ENCODE data around the gene PSAP. TPM values are rescaled to one million over a fixed set of nuclear protein-coding genes. Genes with fewer than 3 reads are reported as not detected.

The PSAP gene
- total RNA-seq, 3 donors from 2014 or later = 96.4 to 125 (median 97.9) TPM

- Mint-ChIP-seq H3K4me3 (no peak overlapping the region), H3K4me1 (ENCODE audit: low read depth) (peaks cover 23% of the 10 kb centered on the region), H3K36me3 (ENCODE audit: insufficient read depth) (peaks cover 27% of the 10 kb centered on the region), H3K9me3 (no peaks in the 10 kb centered on the region), H3K27me3 (ENCODE audit: low read depth) (no peaks in the 10 kb centered on the region)
- ATAC-seq (no peak), DNase-seq (no peak)
Observed at GRCh38 chr10:71831646-71832552, 19.2 kb downstream of the PSAP start.

GRCh38 chr10:71830726-71831125, 20.3 kb downstream of the PSAP start:
- H3K4me1 Mint-ChIP-seq (ENCODE audit: low read depth) = peaks cover 12% of the 10 kb centered on the region
- ATAC-seq = no peak
- H3K36me3 Mint-ChIP-seq (ENCODE audit: insufficient read depth) = peaks cover 34% of the 10 kb centered on the region
- DNase-seq = no peak
- no peaks in the 10 kb centered on the region for H3K27me3 Mint-ChIP-seq (ENCODE audit: low read depth)
- H3K4me3 Mint-ChIP-seq = no peak overlapping the region
- no peaks in the 10 kb centered on the region for H3K9me3 Mint-ChIP-seq

GRCh38 chr10:71829896-71830295, 21.2 kb downstream of the PSAP start:
- H3K36me3 Mint-ChIP-seq (ENCODE audit: insufficient read depth) = peaks cover 37% of the 10 kb centered on the region
- H3K27me3 Mint-ChIP-seq (ENCODE audit: low read depth) = no peaks in the 10 kb centered on the region
- no peak for DNase-seq
- no peaks in the 10 kb centered on the region for H3K9me3 Mint-ChIP-seq
- peaks cover 11% of the 10 kb centered on the region for H3K4me1 Mint-ChIP-seq (ENCODE audit: low read depth)
- H3K4me3 Mint-ChIP-seq = no peak overlapping the region
- no peak for ATAC-seq

GRCh38 chr10:71829171-71829570, 21.9 kb downstream of the PSAP start:
- no peak for ATAC-seq
- Mint-ChIP-seq H3K9me3 (no peaks in the 10 kb centered on the region), H3K4me3 (no peak overlapping the region), H3K27me3 (ENCODE audit: low read depth) (no peaks in the 10 kb centered on the region), H3K36me3 (ENCODE audit: insufficient read depth) (peaks cover 36% of the 10 kb centered on the region), H3K4me1 (ENCODE audit: low read depth) (peaks cover 7% of the 10 kb centered on the region)
- no peak for DNase-seq

GRCh38 chr10:71828702-71829101, 22.3 kb downstream of the PSAP start:
- H3K4me3 Mint-ChIP-seq = no peak overlapping the region
- no peak for ATAC-seq
- H3K27me3 Mint-ChIP-seq (ENCODE audit: low read depth) = no peaks in the 10 kb centered on the region
- no peaks in the 10 kb centered on the region for H3K9me3 Mint-ChIP-seq
- no peak for DNase-seq
- H3K4me1 Mint-ChIP-seq (ENCODE audit: low read depth) = peaks cover 6% of the 10 kb centered on the region
- peaks cover 36% of the 10 kb centered on the region for H3K36me3 Mint-ChIP-seq (ENCODE audit: insufficient read depth)

- H3K9me3 Mint-ChIP-seq = no peaks in the 10 kb centered on the region
- no peak overlapping the region for H3K4me3 Mint-ChIP-seq
- H3K4me1 Mint-ChIP-seq (ENCODE audit: low read depth) = no peaks in the 10 kb centered on the region
- ATAC-seq (no peak), DNase-seq (no peak)
- H3K27me3 Mint-ChIP-seq (ENCODE audit: low read depth) = no peaks in the 10 kb centered on the region
- peaks cover 38% of the 10 kb centered on the region for H3K36me3 Mint-ChIP-seq (ENCODE audit: insufficient read depth)
Observed at GRCh38 chr10:71827852-71828251, 23.2 kb downstream of the PSAP start.

- Mint-ChIP-seq H3K36me3 (ENCODE audit: insufficient read depth) (peaks cover 43% of the 10 kb centered on the region), H3K4me1 (ENCODE audit: low read depth) (peaks cover 7% of the 10 kb centered on the region), H3K9me3 (no peaks in the 10 kb centered on the region), H3K27me3 (ENCODE audit: low read depth) (no peaks in the 10 kb centered on the region), H3K4me3 (no peak overlapping the region)
- no peak for ATAC-seq
- no peak for DNase-seq
Observed at GRCh38 chr10:71825217-71825616, 25.8 kb downstream of the PSAP start.

- DNase-seq (no peak), ATAC-seq (no peak)
- Mint-ChIP-seq H3K36me3 (ENCODE audit: insufficient read depth) (peaks cover 43% of the 10 kb centered on the region), H3K4me3 (no peak overlapping the region), H3K27me3 (ENCODE audit: low read depth) (no peaks in the 10 kb centered on the region), H3K9me3 (no peaks in the 10 kb centered on the region), H3K4me1 (ENCODE audit: low read depth) (peaks cover 7% of the 10 kb centered on the region)
Observed at GRCh38 chr10:71824333-71824732, 26.7 kb downstream of the PSAP start.

GRCh38 chr10:71823356-71823755, 27.7 kb downstream of the PSAP start:
- DNase-seq = no peak
- Mint-ChIP-seq H3K4me1 (ENCODE audit: low read depth) (peaks cover 7% of the 10 kb centered on the region), H3K9me3 (no peaks in the 10 kb centered on the region), H3K36me3 (ENCODE audit: insufficient read depth) (peaks cover 41% of the 10 kb centered on the region), H3K27me3 (ENCODE audit: low read depth) (no peaks in the 10 kb centered on the region), H3K4me3 (no peak overlapping the region)
- ATAC-seq = no peak

- peak; percentile 52 to 57 for ATAC-seq
- Mint-ChIP-seq H3K27me3 (ENCODE audit: low read depth) (no peaks in the 10 kb centered on the region), H3K4me1 (ENCODE audit: low read depth) (peaks cover 7% of the 10 kb centered on the region), H3K4me3 (no peak overlapping the region), H3K9me3 (no peaks in the 10 kb centered on the region), H3K36me3 (ENCODE audit: insufficient read depth) (peaks cover 43% of the 10 kb centered on the region)
- DNase-seq = no peak
Observed at GRCh38 chr10:71821909-71822763, 28.9 kb downstream of the PSAP start.

GRCh38 chr10:71820966-71821365, 30.1 kb downstream of the PSAP start:
- Mint-ChIP-seq H3K4me1 (ENCODE audit: low read depth) (peaks cover 7% of the 10 kb centered on the region), H3K36me3 (ENCODE audit: insufficient read depth) (peaks cover 42% of the 10 kb centered on the region), H3K4me3 (no peak overlapping the region), H3K9me3 (no peaks in the 10 kb centered on the region), H3K27me3 (ENCODE audit: low read depth) (no peaks in the 10 kb centered on the region)
- no peak for DNase-seq
- ATAC-seq = no peak

GRCh38 chr10:71819985-71820384, 31.1 kb downstream of the PSAP start:
- DNase-seq (no peak), ATAC-seq (no peak)
- no peak overlapping the region for H3K4me3 Mint-ChIP-seq
- no peaks in the 10 kb centered on the region for H3K27me3 Mint-ChIP-seq (ENCODE audit: low read depth)
- H3K4me1 Mint-ChIP-seq (ENCODE audit: low read depth) = peaks cover 7% of the 10 kb centered on the region
- H3K36me3 Mint-ChIP-seq (ENCODE audit: insufficient read depth) = peaks cover 42% of the 10 kb centered on the region
- H3K9me3 Mint-ChIP-seq = no peaks in the 10 kb centered on the region

- DNase-seq = no peak
- no peak overlapping the region for H3K4me3 Mint-ChIP-seq
- no peaks in the 10 kb centered on the region for H3K27me3 Mint-ChIP-seq (ENCODE audit: low read depth)
- H3K9me3 Mint-ChIP-seq = no peaks in the 10 kb centered on the region
- peaks cover 7% of the 10 kb centered on the region for H3K4me1 Mint-ChIP-seq (ENCODE audit: low read depth)
- peaks cover 42% of the 10 kb centered on the region for H3K36me3 Mint-ChIP-seq (ENCODE audit: insufficient read depth)
- ATAC-seq = no peak
Observed at GRCh38 chr10:71819441-71819861, 31.6 kb downstream of the PSAP start.

GRCh38 chr10:71818674-71819260, 32.3 kb downstream of the PSAP start:
- peaks cover 7% of the 10 kb centered on the region for H3K4me1 Mint-ChIP-seq (ENCODE audit: low read depth)
- ATAC-seq (no peak), DNase-seq (no peak)
- peaks cover 42% of the 10 kb centered on the region for H3K36me3 Mint-ChIP-seq (ENCODE audit: insufficient read depth)
- H3K27me3 Mint-ChIP-seq (ENCODE audit: low read depth) = no peaks in the 10 kb centered on the region
- no peaks in the 10 kb centered on the region for H3K9me3 Mint-ChIP-seq
- H3K4me3 Mint-ChIP-seq = no peak overlapping the region
